NCI-H460 (cell line): ENCODE measurements around the gene QSOX2. TPM values are rescaled to one million over a fixed set of nuclear protein-coding genes. Genes with fewer than 3 reads are reported as not detected.

ENCODE experiments used
- DNase-seq: peaks from one replicate; pipeline ENCODE4 v3.0.0-alpha.2; 2016; ENCODE audit warnings: low read depth; ENCODE audit errors: extremely low read depth
- total RNA-seq: library from RNA; depleted of rRNA; stranded (reverse); fragments of >200 nt; shearing (Covaris generic); gene quantifications from 2 replicates; pipeline ENCODE4 v1.2.3, GENCODE V29; 2014

QSOX2 gene
- total RNA-seq, 1 experiment from 2014 or later: 26.3 TPM

DNA sequence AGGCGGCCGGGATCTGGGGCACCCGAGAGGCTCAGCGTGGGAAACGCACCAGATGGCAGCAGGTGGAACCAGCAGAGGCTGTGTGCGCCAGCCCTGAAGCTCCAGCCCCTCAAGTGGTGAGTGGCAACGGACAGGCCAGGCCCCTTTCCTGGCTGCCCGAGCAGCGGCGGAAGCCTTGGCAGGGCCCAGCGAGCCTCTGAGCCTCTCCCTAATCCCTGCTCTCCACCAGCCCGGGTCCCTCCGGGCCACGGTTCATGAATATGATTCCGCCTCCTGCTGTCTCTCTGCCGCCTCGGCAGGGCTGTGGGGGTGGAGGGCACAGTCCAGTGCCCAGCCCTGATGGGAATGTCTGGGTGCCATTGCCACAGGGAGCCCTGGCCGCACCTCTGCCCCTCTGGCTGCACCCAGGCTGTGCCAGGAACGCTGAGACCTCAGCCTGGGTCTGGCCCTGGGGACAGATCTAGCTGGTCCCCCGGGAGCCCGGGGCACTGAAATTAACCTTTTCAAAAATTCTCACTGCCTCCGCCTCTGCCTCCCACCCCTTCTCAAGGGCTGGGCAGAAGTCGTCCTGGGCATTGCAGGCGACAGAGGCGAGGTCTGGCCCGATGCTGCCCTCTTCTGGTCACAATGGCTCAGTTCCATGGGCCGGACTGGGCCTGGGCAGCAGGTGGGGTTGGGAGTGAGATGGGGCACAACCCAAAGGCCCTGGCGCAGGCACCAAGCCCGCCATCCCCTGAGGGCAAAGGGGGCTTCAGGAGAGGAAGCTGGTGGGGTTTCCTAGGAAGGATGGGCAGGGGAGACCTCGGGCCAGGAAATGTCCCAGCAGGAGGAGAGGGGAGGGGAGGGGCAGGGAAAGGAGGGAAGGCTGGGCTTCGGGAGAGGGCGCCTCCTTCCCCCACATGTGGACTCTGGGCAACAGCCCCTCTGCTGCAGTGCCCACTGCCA, 38.0 kb upstream of the QSOX2 start:
- DNase-seq: peak; percentile 76

DNA sequence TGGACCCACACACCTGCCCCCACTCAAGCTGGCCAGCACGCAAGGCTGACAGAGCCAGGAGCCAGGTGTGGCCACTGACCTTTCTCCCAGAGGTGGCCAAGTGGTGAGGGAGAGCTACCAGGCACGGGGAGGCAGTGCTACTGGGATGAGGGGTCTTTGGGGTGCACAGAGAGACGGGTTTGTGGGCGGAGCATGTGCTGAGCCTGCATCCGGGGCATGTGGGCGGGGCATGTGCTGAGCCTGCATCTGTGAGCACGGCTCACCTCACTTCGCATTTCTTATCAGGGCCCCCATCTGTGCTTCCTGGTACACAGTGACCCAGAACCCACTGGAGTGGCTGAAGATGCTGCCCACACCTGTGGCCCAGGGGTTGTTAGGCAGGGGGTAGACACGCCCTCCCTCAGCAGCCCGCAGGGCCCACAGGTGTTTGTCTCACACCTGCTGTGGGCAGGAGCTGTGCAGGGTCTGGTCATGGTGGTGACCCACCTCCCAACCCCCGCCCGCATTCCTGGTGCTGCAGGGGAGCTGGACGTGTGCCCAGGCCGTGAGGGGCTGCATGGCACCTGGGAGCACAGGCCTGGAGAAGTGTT, 36.8 kb upstream of the QSOX2 start:
- DNase-seq: no peak

DNA sequence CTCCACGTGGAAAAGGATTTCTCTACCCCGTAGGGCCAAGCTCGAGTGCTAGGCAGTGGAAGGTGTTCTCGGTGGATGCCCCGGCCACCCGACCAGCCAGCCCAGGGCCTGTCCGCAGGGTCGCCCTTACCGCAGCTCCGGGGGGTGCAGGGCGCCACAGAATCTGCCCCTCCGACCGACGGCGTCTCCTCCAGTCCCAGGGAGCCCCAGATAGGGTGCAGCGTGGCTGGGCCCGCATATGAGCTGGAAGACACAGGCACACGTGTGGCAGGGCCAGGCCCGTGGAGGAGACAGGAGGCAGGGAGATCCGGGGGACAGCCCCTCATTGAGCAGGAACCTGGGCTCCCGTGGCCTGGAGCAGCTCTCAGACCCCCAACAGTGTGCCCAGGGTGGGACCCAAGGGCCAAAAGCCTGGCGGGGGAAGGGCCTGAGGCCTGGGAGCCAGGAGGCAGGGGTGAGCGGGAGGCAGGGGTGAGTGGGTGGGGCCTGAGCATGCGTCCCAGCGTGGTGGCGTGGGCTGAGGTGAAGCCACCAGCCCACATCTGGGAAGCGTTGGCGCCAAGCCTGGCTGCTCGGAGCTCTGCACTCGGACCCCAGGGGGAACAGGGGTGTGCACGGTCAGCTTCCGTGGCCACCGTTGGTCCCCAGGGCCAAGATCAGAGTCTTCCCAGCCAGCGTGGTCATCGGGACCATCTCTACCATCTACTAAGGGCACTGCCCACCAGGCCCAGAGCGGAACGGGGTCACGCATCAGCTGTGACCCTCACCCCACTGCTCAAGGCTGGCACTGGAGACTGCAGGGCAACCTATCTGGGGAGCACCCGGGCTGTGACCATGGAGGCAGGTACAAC, 36.0 kb upstream of the QSOX2 start:
- DNase-seq: no peak

DNA sequence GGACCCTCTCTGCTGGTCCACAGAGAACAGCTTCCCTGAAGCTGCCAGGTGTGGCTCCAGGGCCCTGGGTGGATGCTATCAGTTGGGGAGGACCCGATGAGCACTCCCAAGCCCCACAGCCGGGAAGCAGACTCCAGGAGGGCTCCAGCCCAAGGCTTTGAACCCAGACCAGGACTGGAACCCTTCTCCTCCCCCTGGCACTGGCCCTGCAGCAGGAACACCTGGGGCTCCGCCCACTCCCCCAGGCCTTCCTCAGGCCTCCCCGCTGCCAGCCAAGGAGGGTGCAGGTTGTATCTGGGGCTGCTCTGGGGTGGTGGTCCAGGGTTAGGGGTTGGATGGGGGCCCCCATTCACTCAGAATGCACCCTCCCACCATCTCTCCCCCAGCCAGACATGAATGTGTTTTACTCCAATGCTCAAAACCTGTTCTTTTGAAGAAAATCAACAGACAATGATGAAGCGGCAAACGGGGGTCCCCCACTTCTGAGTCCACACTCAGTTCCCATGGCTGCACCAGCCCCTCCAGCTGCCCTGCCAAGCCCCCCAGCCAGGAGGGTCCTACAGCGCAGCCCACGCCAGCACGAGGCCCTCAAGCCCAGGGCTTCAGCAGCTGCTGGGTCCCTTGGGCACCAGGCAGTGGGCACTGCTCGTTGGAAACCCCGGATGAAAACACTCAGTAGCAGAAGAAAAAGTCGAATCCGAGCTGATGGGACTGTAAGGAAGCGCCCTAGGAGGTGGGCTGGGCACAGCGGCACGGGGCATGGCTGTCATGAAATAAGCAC, 35.1 kb upstream of the QSOX2 start:
- DNase-seq: no peak

DNA sequence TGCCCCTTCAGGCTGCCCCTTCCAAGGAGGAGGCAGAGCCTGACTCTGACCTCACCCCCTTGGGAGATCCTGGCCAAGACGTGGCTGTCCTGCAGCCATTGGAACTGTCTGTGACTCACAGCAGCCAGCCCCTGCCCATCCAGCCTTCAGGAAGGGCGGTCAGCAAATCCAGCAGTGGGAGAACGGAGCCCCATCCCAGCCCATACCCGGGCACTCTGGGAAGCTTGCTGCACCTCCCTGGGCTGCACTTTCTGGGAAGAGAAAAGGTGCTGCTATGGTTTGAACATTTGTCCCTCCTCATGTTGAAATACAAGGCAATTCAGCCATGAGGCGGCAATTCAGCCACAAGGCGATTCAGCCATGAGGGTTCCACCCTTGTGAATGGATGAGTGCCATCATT, 33.9 kb upstream of the QSOX2 start:
- no peak for DNase-seq

DNA sequence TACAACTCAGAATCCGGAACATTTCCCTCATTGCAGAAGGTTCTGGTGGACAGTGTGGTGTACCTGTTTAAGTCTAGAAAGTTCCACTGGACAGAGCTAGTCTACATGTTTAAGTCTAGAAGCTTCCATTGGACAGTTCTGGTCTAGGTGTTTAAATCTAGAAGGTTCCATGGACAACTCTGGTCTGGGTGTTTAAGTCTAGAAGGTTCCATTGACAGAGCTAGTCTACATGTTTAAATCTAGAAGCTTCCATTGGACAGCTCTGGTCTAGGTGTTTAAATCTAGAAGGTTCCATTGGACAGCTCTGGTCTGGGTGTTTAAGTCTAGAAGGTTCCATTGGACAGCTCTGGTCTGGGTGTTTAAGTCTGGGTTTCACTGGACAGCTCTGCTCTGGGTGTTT, 33.3 kb upstream of the QSOX2 start:
- no peak for DNase-seq

DNA sequence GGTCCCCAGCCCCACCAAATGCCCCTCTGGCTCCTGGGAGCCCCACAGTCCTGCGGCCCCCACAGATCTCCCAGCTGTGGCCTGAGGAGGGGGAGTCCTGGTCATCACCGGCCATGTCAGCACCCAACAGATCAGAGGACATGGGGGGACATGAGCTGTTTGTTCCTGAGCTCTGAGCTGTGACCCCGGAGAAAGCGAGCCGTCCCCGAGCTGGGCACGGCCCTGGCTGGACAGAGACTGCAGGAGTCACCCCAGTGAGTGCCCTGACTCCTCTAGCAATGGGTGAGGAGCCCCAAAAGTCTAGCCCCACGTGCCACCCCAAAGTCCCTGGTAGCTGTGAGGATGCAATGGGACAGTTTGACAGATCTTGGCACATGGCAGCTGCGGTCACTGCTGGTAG, 32.6 kb upstream of the QSOX2 start:
- DNase-seq: no peak

DNA sequence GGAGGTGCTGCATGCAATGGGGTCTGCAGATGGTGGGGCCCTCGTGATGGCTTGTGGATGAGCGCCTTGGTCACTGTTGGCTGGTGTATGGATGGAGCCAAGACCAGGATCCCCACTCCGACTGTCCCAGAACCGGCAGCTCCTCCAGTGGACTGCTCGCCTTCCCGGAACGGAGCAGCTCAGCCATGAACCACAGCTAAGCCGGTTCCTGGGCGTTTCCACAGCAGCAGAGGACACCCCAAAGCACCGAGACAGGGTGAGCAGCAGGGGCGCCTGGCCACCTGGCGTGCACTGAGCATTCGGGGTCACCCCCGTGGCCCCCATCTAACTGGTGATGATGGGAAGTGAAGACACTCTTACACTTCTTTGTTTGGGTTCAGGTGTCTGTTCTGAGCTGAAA, 32.1 kb upstream of the QSOX2 start:
- DNase-seq: no peak

DNA sequence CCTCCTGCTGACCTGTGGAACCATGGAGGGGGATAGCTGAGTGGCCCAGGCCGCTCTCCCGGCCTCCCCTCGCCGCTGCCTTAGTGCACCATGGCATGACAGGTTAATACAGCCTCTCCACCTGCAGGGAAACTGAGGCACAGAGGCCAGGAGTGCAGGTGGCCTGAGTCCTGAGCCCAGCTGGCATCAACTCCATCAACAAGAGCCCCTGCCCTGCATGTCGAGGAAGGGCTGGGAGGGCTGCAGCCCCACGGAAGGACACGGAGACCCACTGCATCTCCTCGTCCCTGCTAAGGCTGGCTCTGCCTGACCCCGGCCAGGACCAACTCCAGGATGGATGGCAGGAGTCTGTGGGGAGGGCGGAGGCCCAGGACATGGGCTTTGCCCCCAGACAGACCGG, 31.1 kb upstream of the QSOX2 start:
- DNase-seq: no peak

DNA sequence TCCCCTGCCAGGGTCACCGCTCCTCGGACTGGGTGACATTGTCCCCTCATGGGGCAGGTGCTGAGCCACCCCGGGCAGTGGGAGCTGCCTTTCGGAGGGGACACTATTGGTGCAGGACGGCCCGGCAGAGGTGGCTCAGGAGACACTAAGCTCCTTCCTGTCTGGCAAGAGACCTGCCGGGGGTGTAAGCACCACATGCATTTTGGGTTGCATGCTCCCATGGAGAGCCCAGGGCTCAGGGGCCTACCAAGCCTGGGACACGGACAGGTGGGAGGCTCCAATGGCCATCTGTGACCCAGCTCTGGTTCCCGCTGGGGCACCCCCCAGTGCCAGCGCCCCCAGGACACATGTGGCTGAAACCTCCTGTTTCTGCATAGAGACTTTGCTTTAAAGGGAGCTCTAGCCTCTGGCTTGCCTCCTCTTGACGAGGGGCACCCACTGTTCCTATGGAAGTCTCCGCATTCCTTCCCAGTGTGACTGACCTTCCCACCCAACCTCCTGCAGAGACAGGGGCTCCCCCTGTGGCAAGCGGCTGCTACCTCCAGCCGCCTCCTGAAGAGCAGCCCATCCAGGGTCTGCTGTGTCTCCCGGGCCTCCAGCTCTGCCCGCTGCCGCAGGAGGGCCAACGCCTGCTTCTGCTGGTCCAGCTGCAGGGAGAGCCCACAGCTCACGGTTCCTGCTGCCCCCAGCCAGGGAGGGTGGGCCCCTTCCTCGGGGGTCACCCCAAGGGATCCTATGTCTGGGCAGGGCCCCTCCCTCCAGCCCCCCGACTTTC, 30.2 kb upstream of the QSOX2 start:
- no peak for DNase-seq

DNA sequence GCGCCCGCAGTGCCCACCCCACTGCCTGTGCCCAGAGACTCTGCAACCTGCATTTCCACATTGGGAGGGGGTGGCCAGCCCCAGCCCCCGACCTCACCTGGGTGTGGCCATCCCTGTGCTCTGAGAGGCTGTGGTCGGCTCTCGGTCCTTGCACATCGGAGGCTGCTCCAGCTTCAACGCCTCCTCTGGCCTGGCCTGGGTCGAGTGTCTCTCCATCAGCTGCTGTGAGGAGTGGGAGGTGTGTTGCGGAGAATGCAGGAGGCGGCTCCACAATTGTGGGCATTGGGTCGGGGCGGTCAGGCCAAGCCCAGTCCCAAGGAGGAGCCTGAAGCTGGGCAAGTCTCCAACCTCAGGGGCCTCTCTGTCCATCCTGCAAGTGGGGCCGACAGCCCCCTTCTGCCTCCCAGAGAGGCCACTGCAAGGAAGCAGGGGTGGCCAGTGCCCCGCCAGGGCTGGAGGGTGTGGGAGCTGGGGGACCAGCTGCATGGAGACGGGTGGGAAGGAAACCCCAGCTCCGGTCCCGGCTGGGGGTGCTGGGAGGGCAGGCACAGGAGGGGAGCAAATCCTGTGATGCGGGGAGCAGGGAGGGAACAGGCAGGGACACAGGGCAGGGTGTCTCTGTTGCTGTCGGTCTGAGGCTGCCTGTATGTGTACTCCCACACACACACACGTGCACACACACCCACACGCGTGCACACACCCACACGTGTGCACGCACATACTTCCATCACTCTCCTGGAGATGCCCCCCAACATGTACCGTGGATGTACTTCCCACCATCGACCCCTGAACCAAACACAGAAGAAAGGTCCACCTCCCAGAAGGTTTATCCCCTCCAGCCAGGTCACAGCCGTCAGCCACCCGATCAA, 29.4 kb upstream of the QSOX2 start:
- no peak for DNase-seq

DNA sequence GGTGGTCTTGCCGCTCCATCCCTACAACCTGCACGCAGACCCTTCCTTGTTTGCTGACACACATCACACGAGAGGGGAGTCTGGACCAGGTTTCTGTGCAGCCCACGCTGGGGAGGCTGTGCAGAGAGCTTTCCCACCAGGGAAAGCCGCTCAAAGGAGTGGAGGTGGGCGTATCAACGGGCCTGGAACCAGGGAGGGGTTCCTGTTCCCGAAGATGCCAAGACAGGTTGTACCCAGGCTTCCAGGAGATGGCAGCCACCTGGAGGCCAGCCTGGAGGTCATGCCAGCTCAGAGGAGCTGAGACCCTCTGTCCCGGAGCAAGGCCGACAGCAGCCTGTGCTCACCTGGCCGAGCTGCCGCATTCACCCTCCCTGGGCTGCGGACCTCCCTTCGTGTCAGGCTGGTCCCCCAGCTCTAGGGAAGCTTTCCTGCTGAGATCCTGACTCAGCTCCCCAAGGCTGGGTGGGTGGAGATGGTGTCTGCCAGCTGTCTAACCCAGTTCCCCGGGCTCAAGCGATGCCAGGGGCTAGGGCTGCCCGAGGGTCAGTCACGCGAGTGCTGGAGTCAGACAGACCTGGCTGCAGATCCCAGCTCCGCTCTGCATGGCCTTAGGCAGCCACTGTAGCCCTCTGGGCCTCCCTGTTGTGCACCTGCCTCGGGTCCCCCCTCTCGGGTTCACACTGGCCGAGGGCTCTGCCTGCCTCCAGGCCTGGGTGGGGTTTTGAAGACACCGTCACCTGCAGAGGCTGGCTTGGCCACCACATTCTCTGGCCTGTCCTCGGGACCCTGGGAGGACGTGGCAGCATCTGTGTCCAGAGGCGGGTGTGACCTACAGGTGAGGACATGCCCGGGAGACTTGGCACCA, 28.5 kb upstream of the QSOX2 start:
- DNase-seq: no peak

DNA sequence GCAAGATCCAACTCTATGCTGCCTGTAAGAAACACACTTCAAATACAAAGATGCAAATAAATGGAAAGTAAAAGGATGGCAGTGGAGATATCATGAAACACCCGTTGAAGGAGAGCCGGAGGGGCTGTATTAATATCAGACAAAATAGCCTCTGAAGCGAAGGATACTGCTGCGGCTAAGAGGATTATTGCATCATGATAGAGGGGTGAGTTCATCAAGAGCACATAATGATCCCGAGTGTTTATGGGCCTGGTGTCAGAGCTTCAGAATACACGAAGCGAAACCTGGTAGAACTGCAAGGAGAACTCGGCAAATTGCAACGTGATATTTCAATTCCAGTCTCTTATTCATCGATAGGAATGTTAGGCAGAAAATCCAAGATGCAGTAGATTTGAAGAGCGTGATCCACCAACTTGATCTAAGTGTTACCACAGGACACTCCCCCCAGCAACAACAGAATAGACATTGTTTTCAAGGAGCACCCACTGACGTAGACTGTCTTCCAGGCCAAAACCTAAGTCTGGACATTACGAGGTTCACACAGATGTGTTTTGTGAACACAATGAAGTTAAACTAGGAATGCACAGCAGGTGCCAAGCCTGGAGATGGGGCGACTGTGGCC, 27.7 kb upstream of the QSOX2 start:
- DNase-seq: no peak

DNA sequence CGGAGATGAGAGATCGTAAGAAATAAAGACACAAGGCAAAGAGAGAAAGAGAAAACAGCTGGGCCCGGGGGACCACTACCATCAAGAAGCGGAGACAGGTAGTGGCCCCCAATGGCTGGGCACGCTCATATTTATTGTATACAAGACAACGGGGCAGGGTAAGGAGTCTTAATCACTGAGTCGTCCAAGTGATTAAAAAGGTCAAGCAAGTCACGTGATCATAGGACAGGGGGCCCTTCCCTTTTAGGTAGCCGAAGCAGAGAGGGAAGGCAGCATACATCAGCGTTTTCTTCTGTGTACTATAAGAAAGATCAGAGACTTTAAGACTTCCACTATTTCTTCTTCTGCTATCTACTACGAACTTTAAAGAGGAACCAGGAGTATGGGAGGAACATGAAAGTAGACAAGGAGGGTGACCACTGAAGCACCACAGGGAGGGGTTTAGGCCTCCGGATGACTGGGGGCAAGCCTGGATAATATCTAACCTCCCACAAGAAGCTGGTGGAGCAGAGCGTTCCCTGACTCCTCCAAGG, 24.6 kb upstream of the QSOX2 start:
- DNase-seq: no peak

DNA sequence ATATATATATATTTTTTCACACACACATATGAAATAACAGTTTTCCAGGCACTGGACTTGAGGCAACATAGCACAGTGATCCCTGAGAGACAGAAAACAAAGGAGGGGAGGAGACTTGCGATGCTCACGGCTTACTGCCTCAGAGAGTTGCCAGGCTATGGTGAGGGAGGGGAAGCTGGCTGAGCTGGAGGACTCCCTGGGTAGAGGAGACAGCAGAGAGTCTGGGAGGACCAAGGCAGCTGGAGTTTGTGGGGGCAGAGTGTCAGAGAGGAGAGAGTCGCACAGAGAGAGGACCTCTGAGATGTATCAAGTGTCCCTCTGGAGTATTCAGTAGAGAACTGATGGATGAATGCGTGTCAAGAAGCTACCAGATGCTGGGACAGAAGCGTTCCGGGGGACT, 23.1 kb upstream of the QSOX2 start:
- DNase-seq: no peak

DNA sequence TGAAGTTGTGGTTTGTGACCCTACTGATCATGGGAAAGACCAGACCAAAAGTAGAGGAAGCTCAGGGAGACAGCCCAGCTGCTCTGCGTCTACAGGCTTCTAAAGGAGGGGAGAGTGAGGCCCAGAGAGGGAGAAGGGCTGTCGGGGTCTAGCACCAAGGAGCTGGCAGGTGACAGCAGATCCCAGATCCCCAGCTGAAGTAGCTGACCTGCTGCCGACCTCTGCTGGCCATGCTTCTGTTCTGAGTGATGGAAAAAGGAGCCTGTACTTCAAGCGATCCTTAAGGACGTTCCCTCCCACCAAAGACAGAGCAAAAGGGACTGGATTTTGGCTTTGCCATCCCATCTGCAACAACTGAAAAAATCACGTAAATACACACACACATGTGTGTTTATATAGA, 22.7 kb upstream of the QSOX2 start:
- no peak for DNase-seq
